Endodermal cell (in vitro differentiated cells): ENCODE results near the gene FARP1. TPM values are rescaled to one million over a fixed set of nuclear protein-coding genes. Genes with fewer than 3 reads are reported as not detected.

Source experiments
- DNase-seq: peaks from one replicate; pipeline ENCODE4 v3.0.0-alpha.2; 2017
- H3K27ac ChIP-seq: 2 replicates; pipeline ENCODE4 v1.5.1; 2013; ENCODE audit warnings: mild to moderate bottlenecking, low read depth, low read length, moderate library complexity
- H3K27me3 ChIP-seq: 2 replicates; pipeline ENCODE4 v1.6.1; 2013; ENCODE audit warnings: mild to moderate bottlenecking, low read length, moderate library complexity; ENCODE audit not compliant: insufficient read depth, control insufficient read depth, poor library complexity, severe bottlenecking
- H3K36me3 ChIP-seq: 2 replicates; pipeline ENCODE4 v1.7.0; 2013; ENCODE audit warnings: mild to moderate bottlenecking, low read length, moderate library complexity; ENCODE audit not compliant: control insufficient read depth, insufficient read depth
- H3K4me1 ChIP-seq: one replicate; pipeline ENCODE4 v1.7.0; 2013; ENCODE audit warnings: low read length; ENCODE audit not compliant: control insufficient read depth, insufficient read depth
- H3K4me3 ChIP-seq: 2 replicates; pipeline ENCODE4 v1.5.1; 2013; ENCODE audit warnings: mild to moderate bottlenecking, low read length, moderate library complexity
- H3K9ac ChIP-seq: 2 replicates; pipeline ENCODE4 v1.6.1; 2013; ENCODE audit warnings: mild to moderate bottlenecking, low read length, moderate library complexity; ENCODE audit not compliant: poor library complexity, severe bottlenecking; ENCODE audit errors: extremely low read depth
- H3K9me3 ChIP-seq: 2 replicates; pipeline ENCODE4 v1.6.1; 2013; ENCODE audit warnings: mild to moderate bottlenecking, low read length, moderate library complexity; ENCODE audit not compliant: control insufficient read depth
- H3K27ac Mint-ChIP-seq: 2 replicates; pipeline ENCODE4 v1.8.0; 2020; ENCODE audit warnings: mixed read lengths
- H3K27me3 Mint-ChIP-seq: 2 replicates; pipeline ENCODE4 v1.8.0; 2021; ENCODE audit warnings: mild to moderate bottlenecking, mixed read lengths; ENCODE audit not compliant: insufficient read depth
- H3K36me3 Mint-ChIP-seq: 2 replicates; pipeline ENCODE4 v1.8.0; 2020; ENCODE audit warnings: low read depth, mixed read lengths
- H3K4me1 Mint-ChIP-seq: 2 replicates; pipeline ENCODE4 v1.8.0; 2020; ENCODE audit warnings: mixed read lengths
- H3K4me3 Mint-ChIP-seq: 2 replicates; pipeline ENCODE4 v1.8.0; 2020; ENCODE audit warnings: mild to moderate bottlenecking, moderate library complexity, mixed read lengths
- H3K9me3 Mint-ChIP-seq: 2 replicates; pipeline ENCODE4 v1.8.0; 2020; ENCODE audit warnings: mild to moderate bottlenecking, mixed read lengths
- WGBS, 2 experiments: methylation state at CpG; one replicate each; pipeline versions ENCODE4 v1.1.5 to v1.1.7; 2013; ENCODE audit warnings: missing lambda C conversion rate in 2 of 2, mixed read lengths in 1 of 2; ENCODE audit not compliant: insufficient coverage in 1 of 2, insufficient read length in 1 of 2; 5-methylcytosine and 5-hydroxymethylcytosine counted together
- total RNA-seq, 2 donors: library from RNA; stranded (reverse); fragmentation: NEBNext Ultra II Directional in 1 of 2; extraction: Animal tissue kit (Norgen Biotek cat#: 25700) in 1 of 2; gene quantifications; 2 replicates in 1 of 2; 3 replicates in 1 of 2; pipeline ENCODE4 v1.2.1, GENCODE V29; 2021
- TF ChIP-seq, protein P1 (sequence below): fragments of 200-600 bp; sonication (generic); conservative IDR thresholded peaks from 2 replicates; pipeline ENCODE4 v1.5.0; 2021; ENCODE audit warnings: antibody characterized with exemption, mild to moderate bottlenecking

Gene FARP1
- total RNA-seq, 2 donors from 2014 or later: 237 to 319 TPM

DNA sequence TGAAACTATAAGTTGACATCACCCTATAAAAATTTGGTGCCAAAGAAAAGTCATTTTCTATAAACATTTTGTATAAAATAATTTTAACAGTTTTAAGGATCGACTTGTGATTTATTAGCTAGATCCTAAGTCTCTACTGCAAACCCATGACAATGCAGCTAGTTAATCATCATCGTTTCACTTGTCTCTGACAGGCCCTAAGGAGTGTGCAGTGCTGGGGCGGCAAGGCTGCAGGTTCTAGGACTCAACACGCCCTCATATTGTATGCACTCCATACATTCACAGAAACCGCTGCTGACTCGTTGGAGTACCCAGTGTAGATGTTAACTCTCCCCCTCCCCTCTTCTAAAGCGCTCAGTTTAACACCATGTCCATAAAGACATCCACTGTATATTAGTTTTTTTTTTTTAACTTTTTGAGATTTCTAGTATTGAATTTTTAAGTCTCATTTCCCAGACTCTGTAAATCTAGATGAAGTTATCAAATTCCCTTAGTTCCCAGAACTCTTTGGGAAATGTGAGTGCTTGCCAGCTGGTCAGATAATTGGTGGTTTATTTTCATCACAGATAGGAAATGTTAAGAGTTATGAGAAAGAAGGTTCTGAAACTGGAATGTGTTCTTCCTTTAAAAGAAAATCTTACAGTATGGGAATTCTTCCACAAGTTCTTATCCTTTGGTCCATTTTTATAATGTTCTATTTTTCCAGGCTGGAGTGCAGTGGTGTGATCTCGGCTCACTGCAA, 197.0 kb downstream of the FARP1 start:
- Mint-ChIP-seq H3K4me3 (no peak overlapping the region), H3K27ac (no peak overlapping the region), H3K36me3 (peaks cover 44% of the 10 kb centered on the region), H3K27me3 (no peaks in the 10 kb centered on the region), H3K4me1 (peaks cover 32% of the 10 kb centered on the region), H3K9me3 (peaks cover 11% of the 10 kb centered on the region)
- 80 to 95% methylated on average over 2 to 7 of the region's 8 CpGs for WGBS, 2 experiments
- no peaks in the 10 kb centered on the region for H3K27me3 ChIP-seq
- H3K9ac ChIP-seq: no peak overlapping the region
- H3K4me3 ChIP-seq: no peak overlapping the region
- TF ChIP-seq, protein P1, sequence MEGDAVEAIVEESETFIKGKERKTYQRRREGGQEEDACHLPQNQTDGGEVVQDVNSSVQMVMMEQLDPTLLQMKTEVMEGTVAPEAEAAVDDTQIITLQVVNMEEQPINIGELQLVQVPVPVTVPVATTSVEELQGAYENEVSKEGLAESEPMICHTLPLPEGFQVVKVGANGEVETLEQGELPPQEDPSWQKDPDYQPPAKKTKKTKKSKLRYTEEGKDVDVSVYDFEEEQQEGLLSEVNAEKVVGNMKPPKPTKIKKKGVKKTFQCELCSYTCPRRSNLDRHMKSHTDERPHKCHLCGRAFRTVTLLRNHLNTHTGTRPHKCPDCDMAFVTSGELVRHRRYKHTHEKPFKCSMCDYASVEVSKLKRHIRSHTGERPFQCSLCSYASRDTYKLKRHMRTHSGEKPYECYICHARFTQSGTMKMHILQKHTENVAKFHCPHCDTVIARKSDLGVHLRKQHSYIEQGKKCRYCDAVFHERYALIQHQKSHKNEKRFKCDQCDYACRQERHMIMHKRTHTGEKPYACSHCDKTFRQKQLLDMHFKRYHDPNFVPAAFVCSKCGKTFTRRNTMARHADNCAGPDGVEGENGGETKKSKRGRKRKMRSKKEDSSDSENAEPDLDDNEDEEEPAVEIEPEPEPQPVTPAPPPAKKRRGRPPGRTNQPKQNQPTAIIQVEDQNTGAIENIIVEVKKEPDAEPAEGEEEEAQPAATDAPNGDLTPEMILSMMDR: no peak
- peaks cover 13% of the 10 kb centered on the region for H3K9me3 ChIP-seq
- peak; percentile 11 for DNase-seq
- H3K36me3 ChIP-seq: peaks cover 15% of the 10 kb centered on the region
- H3K27ac ChIP-seq: no peak overlapping the region
- H3K4me1 ChIP-seq: peaks cover 4% of the 10 kb centered on the region

DNA sequence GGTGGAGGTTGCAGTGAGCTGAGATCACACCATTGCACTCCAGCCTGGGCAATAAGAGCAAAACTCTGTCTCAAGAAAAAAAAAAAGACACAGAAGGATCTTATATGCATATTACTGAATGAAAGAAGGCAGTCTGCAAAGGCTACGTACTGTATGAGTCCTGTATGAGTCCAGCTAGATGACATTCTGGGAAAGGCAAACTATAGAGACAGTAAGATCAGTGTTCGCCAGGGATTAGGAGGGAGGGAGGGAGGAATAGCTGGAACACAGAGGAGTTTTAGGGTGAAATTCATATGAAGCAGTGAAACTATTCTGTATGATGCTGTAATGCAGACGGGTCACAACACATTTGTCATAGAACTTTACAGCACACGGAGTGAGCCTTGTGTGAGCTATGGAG, 200.1 kb downstream of the FARP1 start:
- no peak for DNase-seq
- Mint-ChIP-seq H3K36me3 (peaks cover 53% of the 10 kb centered on the region), H3K27ac (no peak overlapping the region), H3K9me3 (no peaks in the 10 kb centered on the region), H3K4me3 (no peak overlapping the region), H3K4me1 (peaks cover 28% of the 10 kb centered on the region), H3K27me3 (no peaks in the 10 kb centered on the region)
- H3K27ac ChIP-seq: no peak overlapping the region
- no peaks in the 10 kb centered on the region for H3K27me3 ChIP-seq
- no peak overlapping the region for H3K9ac ChIP-seq
- no peak overlapping the region for H3K4me3 ChIP-seq
- 94 to 98% methylated on average over 4 of the region's 4 CpGs for WGBS, 2 experiments
- peaks cover 4% of the 10 kb centered on the region for H3K4me1 ChIP-seq
- TF ChIP-seq, protein P1: no peak
- H3K36me3 ChIP-seq: peaks cover 23% of the 10 kb centered on the region
- no peaks in the 10 kb centered on the region for H3K9me3 ChIP-seq

DNA sequence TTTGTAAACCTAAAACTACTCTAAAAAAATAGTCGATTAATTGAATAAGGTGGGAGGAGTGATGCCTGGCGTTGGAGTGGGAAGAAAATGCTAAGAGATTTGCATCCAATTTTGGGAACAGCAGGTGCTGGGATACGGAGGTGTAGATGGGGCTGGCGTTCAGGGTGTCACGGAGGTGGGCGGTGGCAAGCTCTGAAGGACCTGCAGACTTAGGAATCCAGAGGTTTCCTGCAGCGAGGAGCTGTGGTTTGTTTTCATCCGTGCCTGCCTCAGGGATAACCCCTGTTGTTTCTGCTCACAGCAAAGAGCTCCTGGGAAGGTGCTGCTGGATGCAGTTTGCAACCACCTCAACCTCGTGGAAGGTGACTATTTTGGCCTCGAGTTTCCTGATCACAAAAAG, 200.6 kb downstream of the FARP1 start:
- no peaks in the 10 kb centered on the region for H3K9me3 Mint-ChIP-seq

More for the DNA sequence above, 200.6 kb downstream of the FARP1 start:
- H3K27ac Mint-ChIP-seq: peak overlapping the region; percentile 26
- no peak overlapping the region for H3K4me3 Mint-ChIP-seq
- Histone ChIP-seq H3K9ac (no peak overlapping the region), H3K36me3 (peaks cover 28% of the 10 kb centered on the region), H3K4me3 (no peak overlapping the region), H3K27ac (no peak overlapping the region), H3K27me3 (no peaks in the 10 kb centered on the region), H3K9me3 (no peaks in the 10 kb centered on the region), H3K4me1 (peaks cover 4% of the 10 kb centered on the region)
- 66 to 82% methylated on average over 9 to 10 of the region's 10 CpGs for WGBS, 2 experiments
- peaks cover 48% of the 10 kb centered on the region for H3K36me3 Mint-ChIP-seq
- TF ChIP-seq, protein P1: no peak
- no peaks in the 10 kb centered on the region for H3K27me3 Mint-ChIP-seq
- DNase-seq: peak; percentile 44
- H3K4me1 Mint-ChIP-seq: peaks cover 23% of the 10 kb centered on the region
